LNCaP clone FGC (cell line): ENCODE data around the gene MED13L.

Experiments used
- DNase-seq: peaks from one replicate; pipeline ENCODE4 v3.0.0-alpha.2; 2011; ENCODE audit warnings: low read depth
- H3K4me3 ChIP-seq: 2 replicates; pipeline ENCODE4 v1.5.1; 2011; ENCODE audit warnings: mild to moderate bottlenecking, low read depth, low read length, control low read depth
- CTCF ChIP-seq: IDR thresholded peaks from 2 replicates; pipeline ENCODE4 v1.5.1; 2012; ENCODE audit warnings: mild to moderate bottlenecking; ENCODE audit not compliant: control insufficient read depth, insufficient read depth; ENCODE audit errors: extremely low read depth

MED13L gene

GRCh38 chr12:115938794-115939377, 338.6 kb downstream of the MED13L start:
- TF ChIP-seq CTCF, result no peak
- DNase-seq, result no peak
- no peak overlapping the region for H3K4me3 ChIP-seq

- TF ChIP-seq CTCF, result no peak
- no peak for DNase-seq
Observed at GRCh38 chr12:115936997-115937916, 340.2 kb downstream of the MED13L start.

GRCh38 chr12:115934877-115935276, 342.6 kb downstream of the MED13L start:
- no peak overlapping the region for H3K4me3 ChIP-seq
- no peak for DNase-seq
- no peak for TF ChIP-seq CTCF

More at GRCh38 chr12:115936997-115937916, 340.2 kb downstream of the MED13L start:
- no peak overlapping the region for H3K4me3 ChIP-seq

GRCh38 chr12:115934046-115934445, 343.4 kb downstream of the MED13L start:
- DNase-seq, result no peak
- H3K4me3 ChIP-seq, result no peak overlapping the region
- TF ChIP-seq CTCF, result no peak

GRCh38 chr12:115932066-115932465, 345.4 kb downstream of the MED13L start:
- no peak for TF ChIP-seq CTCF
- no peak overlapping the region for H3K4me3 ChIP-seq
- DNase-seq, result no peak

- no peak overlapping the region for H3K4me3 ChIP-seq
- DNase-seq, result no peak
- no peak for TF ChIP-seq CTCF
Observed at GRCh38 chr12:115930336-115930735, 347.2 kb downstream of the MED13L start.
